Astrocyte (in vitro differentiated cells and primary cell): ENCODE measurements around the gene ATRNL1.

ENCODE experiments used
- EZH2 ChIP-seq: IDR thresholded peaks from 2 replicates; pipeline ENCODE4 v1.6.1; 2012; ENCODE audit warnings: mild to moderate bottlenecking, low read length, inconsistent platforms; ENCODE audit not compliant: insufficient read depth
- TF ChIP-seq, protein P1 (sequence below): IDR thresholded peaks from 2 replicates; pipeline ENCODE4 v1.5.1; 2011; ENCODE audit warnings: low read depth, mild to moderate bottlenecking, inconsistent platforms, low read length, moderate library complexity; ENCODE audit not compliant: insufficient read depth

DNA sequence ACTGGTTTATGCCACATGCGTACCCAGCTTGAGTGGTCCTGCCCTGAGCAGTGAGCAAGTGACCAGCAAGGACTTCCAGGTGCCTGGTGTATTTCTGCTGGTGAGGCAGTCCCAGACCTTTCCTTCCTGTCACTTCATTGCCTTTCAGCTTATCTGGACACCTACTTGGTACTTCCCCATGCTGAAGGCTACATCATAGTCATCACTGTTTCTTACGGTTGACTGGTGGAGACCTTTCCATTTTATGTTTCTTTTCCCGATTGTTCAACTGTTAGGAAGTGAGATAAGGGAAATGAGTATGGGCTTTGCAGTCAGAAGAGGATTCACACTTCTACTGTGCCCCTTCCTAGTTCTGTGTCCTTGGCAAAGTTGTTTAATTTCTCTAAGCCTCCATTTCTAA, 821.3 kb downstream of the ATRNL1 start:
- TF ChIP-seq, protein P1, sequence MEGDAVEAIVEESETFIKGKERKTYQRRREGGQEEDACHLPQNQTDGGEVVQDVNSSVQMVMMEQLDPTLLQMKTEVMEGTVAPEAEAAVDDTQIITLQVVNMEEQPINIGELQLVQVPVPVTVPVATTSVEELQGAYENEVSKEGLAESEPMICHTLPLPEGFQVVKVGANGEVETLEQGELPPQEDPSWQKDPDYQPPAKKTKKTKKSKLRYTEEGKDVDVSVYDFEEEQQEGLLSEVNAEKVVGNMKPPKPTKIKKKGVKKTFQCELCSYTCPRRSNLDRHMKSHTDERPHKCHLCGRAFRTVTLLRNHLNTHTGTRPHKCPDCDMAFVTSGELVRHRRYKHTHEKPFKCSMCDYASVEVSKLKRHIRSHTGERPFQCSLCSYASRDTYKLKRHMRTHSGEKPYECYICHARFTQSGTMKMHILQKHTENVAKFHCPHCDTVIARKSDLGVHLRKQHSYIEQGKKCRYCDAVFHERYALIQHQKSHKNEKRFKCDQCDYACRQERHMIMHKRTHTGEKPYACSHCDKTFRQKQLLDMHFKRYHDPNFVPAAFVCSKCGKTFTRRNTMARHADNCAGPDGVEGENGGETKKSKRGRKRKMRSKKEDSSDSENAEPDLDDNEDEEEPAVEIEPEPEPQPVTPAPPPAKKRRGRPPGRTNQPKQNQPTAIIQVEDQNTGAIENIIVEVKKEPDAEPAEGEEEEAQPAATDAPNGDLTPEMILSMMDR, result no peak
- no peak for TF ChIP-seq EZH2
